ENCODE results near the gene TRAM2.

- TF ChIP-seq REST (IDR thresholded peaks at IDR 0.05; ENCODE audit: low read depth) (no peak), CTCF (IDR thresholded peaks at IDR 0.05 in 2 of 3, conservative IDR thresholded peaks at IDR 0.05 in 1 of 3; ENCODE audit: borderline replicate concordance in 1 of 3, insufficient read depth in 1 of 3, low read depth in 2 of 3, low read length in 2 of 3) (no peak), POLR2A (IDR thresholded peaks at IDR 0.05; ENCODE audit: borderline replicate concordance, extremely low read depth, insufficient read depth, insufficient read length) (no peak), TCF7L2 (IDR thresholded peaks at IDR 0.05; ENCODE audit: borderline replicate concordance, extremely low read depth, insufficient read depth, insufficient read length) (no peak), EZH2 (IDR thresholded peaks at IDR 0.05) (no peak), CEBPB (IDR thresholded peaks at IDR 0.05; ENCODE audit: low read depth) (no peak), POLR2AphosphoS5 (IDR thresholded peaks at IDR 0.05; ENCODE audit: low read depth, low read length) (no peak), SP1 (IDR thresholded peaks at IDR 0.05; ENCODE audit: low read depth) (no peak), JUND (IDR thresholded peaks at IDR 0.05) (no peak), ZNF274 (IDR thresholded peaks at IDR 0.05; ENCODE audit: low read depth, low read length) (no peak), RAD21 (IDR thresholded peaks at IDR 0.05; ENCODE audit: low read depth) (no peak), ATF3 (IDR thresholded peaks at IDR 0.05) (no peak), EGR1 (IDR thresholded peaks at IDR 0.05; ENCODE audit: low read depth) (no peak), ZBTB33 (IDR thresholded peaks at IDR 0.05; ENCODE audit: extremely low read depth, insufficient replicate concordance, low read length) (no peak)
Observed at GRCh38 chr6:52498538-52499017, 78.3 kb downstream of the TRAM2 start.
